KMS-11 (cell line): Measurements from ENCODE around the gene MGA.

Experiments used
- H2AFZ ChIP-seq: fragments of 200-600 bp; sonication (generic); 2 replicates; pipeline ENCODE4 v1.6.1; 2016; ENCODE audit warnings: antibody characterized with exemption, mixed run types, low read depth
- H3K27ac ChIP-seq: fragments of 200-600 bp; sonication (generic); 2 replicates; pipeline ENCODE4 v1.6.1; 2016; ENCODE audit warnings: mild to moderate bottlenecking, mixed run types
- H3K27me3 ChIP-seq: fragments of 200-600 bp; sonication (generic); 2 replicates; pipeline ENCODE4 v1.6.1; 2017; ENCODE audit warnings: mild to moderate bottlenecking, low read depth, mixed run types, moderate library complexity; ENCODE audit not compliant: insufficient read depth
- H3K36me3 ChIP-seq: fragments of 200-600 bp; sonication (generic); 2 replicates; pipeline ENCODE4 v1.6.1; 2017; ENCODE audit warnings: mild to moderate bottlenecking, mixed run types; ENCODE audit not compliant: insufficient read depth
- H3K4me1 ChIP-seq: fragments of 200-600 bp; sonication (generic); 2 replicates; pipeline ENCODE4 v1.6.1; 2016; ENCODE audit warnings: mild to moderate bottlenecking, low read depth, mixed run types; ENCODE audit not compliant: poor library complexity, severe bottlenecking
- H3K4me2 ChIP-seq: fragments of 200-600 bp; sonication (generic); 2 replicates; pipeline ENCODE4 v1.7.0; 2016; ENCODE audit warnings: mild to moderate bottlenecking, mixed run types
- H3K4me3 ChIP-seq: fragments of 200-600 bp; sonication (generic); IDR thresholded peaks from 2 replicates; pipeline ENCODE4 v1.6.1; 2017; ENCODE audit warnings: low read depth, low read length, mixed read lengths; ENCODE audit not compliant: insufficient read depth
- H3K79me2 ChIP-seq: fragments of 200-600 bp; sonication (generic); 2 replicates; pipeline ENCODE4 v1.6.1; 2016; ENCODE audit warnings: low read depth, mixed run types; ENCODE audit not compliant: insufficient read depth
- H3K9ac ChIP-seq: fragments of 200-600 bp; sonication (generic); 2 replicates; pipeline ENCODE4 v1.6.1; 2016; ENCODE audit warnings: mild to moderate bottlenecking, mixed run types
- H4K20me1 ChIP-seq: fragments of 200-600 bp; sonication (generic); 2 replicates; pipeline ENCODE4 v1.6.1; 2016; ENCODE audit warnings: mild to moderate bottlenecking, mixed run types; ENCODE audit not compliant: insufficient read depth
- CTCF ChIP-seq: fragments of 200-600 bp; sonication (generic); conservative IDR thresholded peaks from 2 replicates; pipeline ENCODE4 v1.6.1; 2017; ENCODE audit warnings: low read depth, mild to moderate bottlenecking, antibody characterized with exemption, low read length, moderate library complexity, mixed read lengths

Gene MGA

GRCh38 chr15:41651373-41651772, 8.8 kb upstream of the MGA start:
- H3K4me3 ChIP-seq, result no peak overlapping the region
- H2AFZ ChIP-seq, result no peak overlapping the region
- H3K79me2 ChIP-seq, result no peaks in the 10 kb centered on the region
- no peak overlapping the region for H3K9ac ChIP-seq
- H3K27me3 ChIP-seq, result no peaks in the 10 kb centered on the region
- no peaks in the 10 kb centered on the region for H4K20me1 ChIP-seq
- no peak overlapping the region for H3K4me2 ChIP-seq
- H3K27ac ChIP-seq, result no peak overlapping the region
- no peak for TF ChIP-seq CTCF
- H3K4me1 ChIP-seq, result no peaks in the 10 kb centered on the region
- H3K36me3 ChIP-seq, result no peaks in the 10 kb centered on the region

GRCh38 chr15:41653760-41654159, 6.4 kb upstream of the MGA start:
- TF ChIP-seq CTCF, result no peak
- Histone ChIP-seq H3K27ac (no peak overlapping the region), H3K79me2 (no peaks in the 10 kb centered on the region), H3K9ac (no peak overlapping the region), H3K27me3 (no peaks in the 10 kb centered on the region), H3K4me3 (no peak overlapping the region), H4K20me1 (no peaks in the 10 kb centered on the region), H2AFZ (no peak overlapping the region), H3K36me3 (no peaks in the 10 kb centered on the region), H3K4me1 (no peaks in the 10 kb centered on the region), H3K4me2 (no peak overlapping the region)

- Histone ChIP-seq H3K9ac (no peak overlapping the region), H3K4me3 (no peak overlapping the region), H3K79me2 (peaks cover under 1% of the 10 kb centered on the region; the same call in 1 of the 2 replicates), H3K27ac (no peak overlapping the region), H4K20me1 (no peaks in the 10 kb centered on the region), H3K36me3 (no peaks in the 10 kb centered on the region), H3K4me1 (peaks cover 6% of the 10 kb centered on the region), H2AFZ (no peak overlapping the region), H3K4me2 (no peak overlapping the region), H3K27me3 (no peaks in the 10 kb centered on the region)
- TF ChIP-seq CTCF, result no peak
Observed at GRCh38 chr15:41655716-41656115, 4.5 kb upstream of the MGA start.

GRCh38 chr15:41656188-41656587, 4.0 kb upstream of the MGA start:
- Histone ChIP-seq H3K36me3 (no peaks in the 10 kb centered on the region), H3K27me3 (no peaks in the 10 kb centered on the region), H3K9ac (no peak overlapping the region), H3K4me1 (peaks cover 6% of the 10 kb centered on the region), H2AFZ (no peak overlapping the region), H3K4me2 (no peak overlapping the region), H3K4me3 (no peak overlapping the region), H3K79me2 (peaks cover 5% of the 10 kb centered on the region; the same call in 1 of the 2 replicates), H4K20me1 (no peaks in the 10 kb centered on the region), H3K27ac (no peak overlapping the region)
- no peak for TF ChIP-seq CTCF
